Measurements from ENCODE around the gene CRPPA.
"Not testable (repeated sequence)": the region's sequence is repeated elsewhere in the genome, so short reads cannot be mapped to it uniquely, and the experiment has no call there.

The CRPPA gene

GRCh38 chr7:16396766-16397500 lies 24.4 kb downstream of the CRPPA start:
- no peak for DNase-seq

DNA sequence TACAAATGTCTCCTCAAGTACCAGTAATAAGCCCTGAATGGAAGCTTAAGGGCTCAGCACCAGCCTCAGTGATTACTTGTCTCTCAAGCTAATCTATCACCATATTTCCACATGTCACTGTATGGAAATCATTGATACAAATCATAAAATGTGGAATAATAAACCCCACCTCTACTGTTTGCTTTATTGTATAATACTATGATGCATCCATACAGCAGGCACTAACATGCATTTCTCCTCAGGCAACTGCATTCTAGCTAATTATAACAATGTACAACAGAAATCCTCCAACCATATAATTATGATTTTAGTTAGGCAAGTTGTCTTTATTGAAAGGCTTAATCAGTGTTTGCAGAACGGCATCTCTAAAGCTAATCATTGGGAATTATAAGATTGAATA lies 26.2 kb downstream of the CRPPA start:
- DNase-seq, result no peak

GRCh38 chr7:16393862-16394422 lies 27.4 kb downstream of the CRPPA start:
- no peak for DNase-seq

- DNase-seq, result no peak
These were observed 28.3 kb downstream of the CRPPA start for GRCh38 chr7:16392990-16393523.

GRCh38 chr7:16383786-16384185 lies 37.6 kb downstream of the CRPPA start:
- DNase-seq, result not testable (repeated sequence)

DNA sequence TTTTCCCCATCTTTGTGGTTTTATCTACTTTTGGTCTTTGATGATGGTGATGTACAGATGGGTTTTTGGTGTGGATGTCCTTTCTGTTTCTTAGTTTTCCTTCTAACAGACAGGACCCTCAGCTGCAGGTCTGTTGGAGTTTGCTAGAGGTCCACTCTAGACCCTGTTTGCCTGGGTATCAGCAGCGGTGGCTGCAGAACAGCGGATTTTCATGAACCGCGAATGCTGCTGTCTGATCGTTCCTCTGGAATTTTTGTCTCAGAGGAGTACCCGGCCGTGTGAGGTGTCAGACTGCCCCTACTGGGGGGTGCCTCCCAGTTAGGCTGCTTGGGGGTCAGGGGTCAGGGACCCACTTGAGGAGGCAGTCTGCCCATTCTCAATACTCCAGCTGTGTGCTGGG lies 38.2 kb downstream of the CRPPA start:
- not testable (repeated sequence) for DNase-seq

Data from NCI-H446 treated with DMSO at 0.1 percent for 48 hours (cell line).